OCI-M2 (cell line): ENCODE measurements around the gene GPR68.
"Not testable (repeated sequence)": the region's sequence is repeated elsewhere in the genome, so short reads cannot be mapped to it uniquely, and the experiment has no call there.

Experiments
- DNase-seq: peaks from one replicate; lab custom pipeline; 2025; ENCODE audit not compliant: unreplicated experiment; lab: John Stamatoyannopoulos, UW

Gene GPR68

GRCh38 chr14:91273273-91273884 is 28.9 kb upstream of the GPR68 start:
- no peak for DNase-seq

- no peak for DNase-seq
Observed at GRCh38 chr14:91272341-91273272, 28.1 kb upstream of the GPR68 start.

DNA sequence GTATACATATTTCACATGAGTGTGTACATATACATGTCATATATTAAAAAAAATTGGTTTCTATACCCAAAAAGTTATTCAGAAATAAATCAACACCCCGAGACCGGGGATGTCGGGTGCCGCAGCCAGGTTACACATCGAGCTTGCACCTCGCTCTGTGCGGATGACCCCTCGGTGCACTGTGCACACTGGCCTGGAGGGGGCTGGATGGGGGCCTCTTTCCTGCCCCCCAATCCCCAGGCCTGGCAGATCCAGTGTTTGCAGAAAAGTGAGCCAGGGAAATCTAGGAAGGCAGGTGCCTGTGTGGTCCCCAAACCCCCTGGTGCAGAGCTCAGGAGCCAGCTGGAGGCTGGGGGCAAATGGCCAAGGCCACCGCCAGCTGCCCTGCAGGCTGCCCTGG is 27.1 kb upstream of the GPR68 start:
- no peak for DNase-seq

DNA sequence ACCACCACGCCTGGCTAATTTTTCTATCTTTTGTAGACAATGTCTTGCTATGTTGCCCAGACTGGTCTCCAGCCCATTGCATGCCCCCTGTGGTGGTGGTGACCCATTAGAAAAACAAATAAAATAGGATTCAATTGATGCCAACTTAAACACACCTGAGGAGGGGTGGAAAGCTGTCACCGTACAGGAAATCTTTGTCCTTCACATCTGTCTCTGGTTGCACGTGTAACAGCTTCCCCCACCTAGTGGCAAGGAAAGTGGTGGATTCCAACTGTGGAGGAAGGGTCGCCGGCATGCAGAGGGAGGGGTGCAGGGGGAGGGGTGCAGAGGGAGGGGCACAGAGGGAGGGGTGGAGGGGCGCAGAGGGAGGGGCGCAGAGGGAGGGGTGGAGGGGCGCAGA is 26.1 kb upstream of the GPR68 start:
- DNase-seq, result no peak

DNA sequence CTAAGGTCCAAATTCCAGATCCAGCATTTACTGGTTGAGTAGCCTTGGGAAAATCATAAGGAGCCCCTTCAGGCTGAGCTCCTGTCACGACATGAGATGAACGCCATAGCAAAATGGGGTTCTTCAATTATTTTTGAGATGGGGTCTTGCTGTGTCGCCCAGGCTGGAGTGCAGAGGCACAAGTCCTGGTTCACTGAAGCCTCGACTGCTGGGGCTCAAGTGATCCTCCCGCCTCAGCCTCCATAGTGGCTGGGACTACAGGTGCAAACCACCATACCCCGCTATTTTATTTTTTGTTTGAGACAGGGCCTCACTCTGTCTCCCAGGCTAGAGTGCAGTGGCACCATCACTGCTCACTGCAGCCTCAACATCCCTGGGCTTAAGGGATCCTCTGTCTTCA is 25.7 kb upstream of the GPR68 start:
- no peak for DNase-seq

- DNase-seq, result no peak
Observed at GRCh38 chr14:91269076-91269991, 24.8 kb upstream of the GPR68 start.

- DNase-seq, result no peak
Observed at GRCh38 chr14:91267965-91268437, 23.5 kb upstream of the GPR68 start.

DNA sequence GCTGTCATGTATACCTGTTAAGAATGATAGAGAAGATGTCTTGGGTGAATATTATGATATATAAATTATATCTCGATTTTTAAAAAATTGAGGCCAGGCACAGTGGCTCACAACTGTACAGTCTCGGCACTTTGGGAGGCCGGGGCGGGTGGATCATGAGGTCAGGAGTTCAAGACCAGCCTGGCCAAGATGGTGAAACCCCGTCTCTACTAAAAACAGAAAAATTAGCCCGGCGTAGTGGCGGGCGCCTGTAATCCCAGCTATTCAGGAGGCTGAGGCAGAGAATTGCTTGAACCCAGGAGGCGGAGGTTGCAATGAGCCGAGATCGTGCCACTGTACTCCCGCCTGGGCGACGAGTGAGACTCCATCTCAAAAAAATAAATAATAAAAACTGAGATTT is 21.8 kb upstream of the GPR68 start:
- not testable (repeated sequence) for DNase-seq

GRCh38 chr14:91265404-91265803 is 20.9 kb upstream of the GPR68 start:
- no peak for DNase-seq

GRCh38 chr14:91264151-91265150 is 19.9 kb upstream of the GPR68 start:
- DNase-seq, result no peak

DNA sequence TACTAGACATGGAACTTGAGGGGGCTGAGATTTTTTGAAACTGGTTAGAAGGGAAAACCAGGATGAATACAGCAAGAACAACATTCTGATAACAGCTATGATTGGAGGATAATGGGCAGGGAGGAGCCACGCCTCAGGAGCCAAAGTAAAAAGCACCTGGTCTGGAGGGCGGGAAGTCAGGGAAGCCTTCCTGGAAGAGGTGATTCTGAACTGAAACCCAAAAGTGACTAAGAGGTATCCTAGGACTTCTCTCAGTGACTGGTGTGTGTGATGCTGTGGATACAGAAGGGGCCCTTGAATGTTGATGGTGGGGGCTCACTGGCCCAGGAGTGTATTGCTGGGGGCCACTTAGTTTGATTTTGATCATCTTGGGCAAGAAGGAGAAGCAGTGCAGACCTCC is 18.8 kb upstream of the GPR68 start:
- no peak for DNase-seq

DNA sequence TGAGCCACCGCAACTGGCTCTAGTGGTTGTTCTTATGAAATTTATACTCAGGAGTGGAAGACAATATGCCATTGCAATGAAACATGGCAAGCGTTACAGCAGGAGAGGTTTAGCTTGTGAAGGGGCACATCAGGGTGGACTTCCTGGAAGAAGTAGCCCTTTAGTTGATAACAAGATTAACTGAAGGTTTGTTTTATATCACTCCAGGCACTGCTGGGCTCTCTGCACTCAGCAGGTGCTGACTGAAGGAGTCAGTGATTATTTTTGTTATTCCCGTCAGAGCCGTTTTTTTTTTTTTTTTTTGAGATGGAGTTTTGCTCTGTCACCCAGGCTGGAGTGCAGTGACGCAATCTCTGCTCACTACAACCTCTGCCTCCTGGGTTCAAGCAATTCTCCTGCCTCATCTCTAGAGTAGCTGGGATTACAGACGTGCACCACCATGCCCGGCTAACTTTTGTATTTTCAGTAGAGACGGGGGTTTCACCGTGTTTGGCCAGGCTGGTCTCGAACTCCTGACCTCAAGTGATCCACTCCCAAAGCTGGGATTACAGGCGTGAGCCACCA is 17.6 kb upstream of the GPR68 start:
- DNase-seq, result no peak

DNA sequence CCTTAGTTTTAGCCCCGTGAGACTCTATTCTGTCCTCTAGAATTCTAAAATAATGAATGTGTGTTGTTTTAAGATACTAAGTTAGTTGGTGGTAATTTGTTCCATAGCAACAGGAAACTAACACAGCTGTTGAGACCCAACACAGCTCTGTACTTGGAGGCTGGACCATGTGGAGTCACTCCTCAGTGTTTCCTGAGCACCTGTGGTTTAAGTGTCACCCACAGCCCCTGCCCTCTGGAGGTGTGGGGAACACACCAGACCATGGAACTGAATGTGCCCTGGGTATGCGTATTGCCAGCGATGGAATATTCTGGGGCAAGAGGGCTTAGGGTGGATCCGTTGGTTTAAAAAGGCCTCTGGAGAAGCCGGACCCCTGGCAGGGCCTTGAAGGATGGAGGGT is 16.6 kb upstream of the GPR68 start:
- no peak for DNase-seq

GRCh38 chr14:91258876-91259275 is 14.4 kb upstream of the GPR68 start:
- DNase-seq, result no peak

DNA sequence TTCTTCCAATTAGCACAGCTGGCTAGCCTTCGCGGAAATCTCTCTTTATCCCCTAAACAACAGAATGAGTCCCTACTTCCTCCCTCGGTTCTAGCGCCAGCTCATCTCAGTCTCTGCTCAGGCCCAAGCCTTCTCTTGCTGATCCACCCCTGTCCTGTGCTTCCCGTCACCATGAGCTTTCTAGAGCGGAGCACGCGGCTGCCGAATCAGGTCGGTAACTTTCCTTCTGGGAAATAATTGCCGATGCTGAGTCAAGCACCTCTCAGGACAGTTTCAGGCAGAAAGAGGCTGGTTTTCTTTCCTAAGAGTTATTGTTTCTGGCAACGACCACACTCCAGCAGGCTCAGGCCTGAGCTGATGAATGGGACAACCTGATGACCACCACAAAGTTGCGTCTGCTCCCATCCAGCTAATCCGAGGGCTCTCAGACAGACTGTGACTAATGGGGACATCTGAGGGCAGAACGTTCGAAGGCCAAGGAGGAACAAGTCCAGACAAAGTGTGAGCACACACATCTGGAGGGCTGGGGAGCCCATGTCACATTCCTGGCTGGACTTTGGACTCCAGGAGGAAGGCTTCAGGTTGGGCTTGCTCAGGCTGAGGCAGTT is 13.6 kb upstream of the GPR68 start:
- DNase-seq, result no peak

GRCh38 chr14:91257328-91258010 is 13.0 kb upstream of the GPR68 start:
- DNase-seq, result no peak

GRCh38 chr14:91256661-91257060 is 12.2 kb upstream of the GPR68 start:
- no peak for DNase-seq

DNA sequence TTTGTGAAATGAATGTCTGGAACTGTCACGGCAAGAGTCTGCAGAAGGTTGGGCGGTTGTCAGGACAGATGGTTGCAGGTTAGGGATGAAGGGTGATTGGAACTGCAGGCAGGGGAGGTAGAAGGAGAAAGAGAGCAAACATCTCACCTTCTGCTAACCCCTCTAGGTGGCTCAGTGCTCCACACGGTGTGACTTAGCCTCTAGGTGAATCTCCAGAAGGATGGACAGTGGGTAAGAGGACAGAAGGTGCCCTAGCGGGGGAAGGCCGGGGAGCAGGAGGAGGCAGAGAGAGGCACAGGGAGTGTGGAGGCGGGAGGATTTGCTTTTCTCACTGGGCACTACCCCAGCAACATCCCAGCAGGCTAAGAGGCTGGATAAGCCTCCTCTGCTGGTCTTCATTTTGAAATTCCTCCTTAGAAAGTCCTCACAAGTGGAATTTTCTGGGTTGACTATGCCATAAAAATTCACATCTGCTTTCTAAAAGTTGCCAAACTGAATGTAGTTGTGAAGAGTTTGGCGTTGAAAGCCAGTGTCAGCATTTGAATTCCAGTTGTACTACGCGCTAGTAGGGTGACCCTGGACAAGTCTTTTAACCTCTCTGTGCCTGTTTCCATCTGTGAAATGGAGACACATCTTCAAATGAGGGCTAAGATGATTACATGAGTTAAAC is 10.7 kb upstream of the GPR68 start:
- DNase-seq, result no peak
